Loucy (cell line): ENCODE data around the gene HSD17B7.

Experiments used
- CTCF ChIP-seq: fragments of 200-600 bp; sonication (generic); conservative IDR thresholded peaks from 2 replicates; pipeline ENCODE4 v1.5.1; 2014; ENCODE audit warnings: mild to moderate bottlenecking, antibody characterized with exemption, low read length
- EZH2phosphoT487 ChIP-seq: fragments of 200-600 bp; IDR thresholded peaks from 2 replicates; pipeline ENCODE4 v1.6.1; 2018; ENCODE audit warnings: antibody characterized with exemption, mild to moderate bottlenecking, moderate library complexity, borderline replicate concordance

GRCh38 chr1:162846256-162847212 lies 56.0 kb downstream of the HSD17B7 start:
- TF ChIP-seq CTCF (no peak), EZH2phosphoT487 (no peak)
